Epithelial cell of esophagus (primary cell): ENCODE results near the gene SYT2.
"Not testable (repeated sequence)": the region's sequence is repeated elsewhere in the genome, so short reads cannot be mapped to it uniquely, and the experiment has no call there.

Experiments
- DNase-seq: peaks from one replicate; pipeline ENCODE4 v3.0.0; 2010; ENCODE audit warnings: low read depth
- H3K4me3 ChIP-seq: 2 replicates; pipeline ENCODE4 v1.5.1; 2011; ENCODE audit warnings: mild to moderate bottlenecking, low read length, control low read depth
- CTCF ChIP-seq: IDR thresholded peaks from 2 replicates; pipeline ENCODE4 v1.5.1; 2011; ENCODE audit warnings: low read depth, mild to moderate bottlenecking, low read length, control low read depth, inconsistent platforms; ENCODE audit not compliant: insufficient read depth; ENCODE audit errors: missing control alignments

SYT2 gene

DNA sequence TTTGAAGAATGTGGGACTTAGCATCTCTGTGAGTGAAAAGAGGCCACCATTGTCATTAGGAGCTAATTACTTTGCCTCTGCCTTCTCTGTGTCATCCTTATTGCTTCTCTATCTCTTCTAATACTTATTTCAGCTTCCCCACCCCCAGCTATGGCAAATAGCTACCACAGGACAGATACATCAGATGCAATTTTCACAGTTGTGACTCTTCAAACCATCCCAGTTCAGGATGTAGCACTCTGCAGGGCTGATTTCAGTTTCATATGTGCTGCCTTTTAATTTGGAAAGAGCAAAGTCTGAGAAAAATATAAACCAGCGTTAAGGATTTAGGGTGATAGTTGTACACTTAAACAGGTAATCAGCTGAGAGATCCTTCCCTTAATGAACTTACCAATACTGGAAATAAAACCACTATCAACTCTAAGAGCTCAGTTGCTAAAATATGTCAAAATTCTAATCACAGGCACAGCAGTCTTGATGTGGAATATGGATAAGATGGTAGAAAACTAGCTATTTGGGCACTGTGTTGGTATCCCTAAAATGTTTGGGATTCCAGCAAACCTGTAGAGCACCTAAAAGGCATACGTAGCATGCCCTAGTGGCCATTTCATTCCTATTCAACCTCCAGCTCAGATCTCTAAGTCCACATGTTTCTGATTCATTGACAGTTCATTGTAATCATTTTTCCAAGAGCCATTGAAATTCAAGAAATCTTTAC lies 148.4 kb downstream of the SYT2 start:
- TF ChIP-seq CTCF = peak; percentile 34

GRCh38 chr1:202561240-202561639 lies 149.0 kb downstream of the SYT2 start:
- TF ChIP-seq CTCF = no peak

More for the DNA sequence above, 148.4 kb downstream of the SYT2 start:
- no peak for DNase-seq
- no peak overlapping the region for H3K4me3 ChIP-seq

GRCh38 chr1:202557662-202558061 lies 152.6 kb downstream of the SYT2 start:
- not testable (repeated sequence) for DNase-seq, H3K4me3 ChIP-seq

More at GRCh38 chr1:202561240-202561639, 149.0 kb downstream of the SYT2 start:
- H3K4me3 ChIP-seq = no peak overlapping the region
- DNase-seq = no peak

DNA sequence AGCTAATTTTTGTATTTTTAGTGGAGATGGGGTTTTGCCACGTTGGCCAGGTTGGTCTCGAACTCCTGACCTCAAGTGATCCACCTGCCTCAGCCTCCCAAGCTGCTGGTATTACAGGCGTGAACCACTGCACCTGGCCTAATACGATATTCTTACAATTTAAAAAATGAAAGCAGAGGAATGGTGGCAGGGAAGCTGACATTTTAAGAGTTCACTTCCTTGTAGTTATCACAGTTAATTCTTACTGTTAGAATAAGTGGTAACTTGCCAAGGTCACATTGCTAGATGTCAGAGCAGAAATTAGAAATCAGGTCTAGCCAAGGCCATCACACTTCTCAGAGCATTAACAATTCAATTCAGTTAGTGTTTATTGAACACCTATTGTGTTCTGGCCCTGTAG lies 154.2 kb downstream of the SYT2 start:
- not testable (repeated sequence) for DNase-seq, H3K4me3 ChIP-seq

DNA sequence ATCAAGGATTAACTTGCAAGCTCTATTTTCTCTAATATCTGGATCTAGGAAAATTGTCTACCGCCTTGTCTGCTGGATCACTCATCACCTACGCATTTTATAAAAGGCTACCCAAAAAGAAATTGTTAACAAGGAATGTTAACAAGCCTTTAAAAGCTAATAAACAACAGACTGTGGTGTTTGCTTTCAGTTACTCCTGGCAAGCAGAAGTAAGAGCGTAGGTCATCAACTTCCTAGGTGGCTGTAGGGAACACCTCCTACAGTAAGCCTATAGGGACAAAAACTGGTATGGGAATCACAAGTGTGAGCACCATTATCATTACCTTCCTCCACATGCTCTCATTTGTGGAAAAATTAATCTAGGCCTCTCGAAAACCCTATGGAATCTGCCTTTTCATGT lies 155.6 kb downstream of the SYT2 start:
- not testable (repeated sequence) for H3K4me3 ChIP-seq, DNase-seq

- no peak for DNase-seq
- no peak overlapping the region for H3K4me3 ChIP-seq
Measured at GRCh38 chr1:202553560-202554038, 156.7 kb downstream of the SYT2 start.

DNA sequence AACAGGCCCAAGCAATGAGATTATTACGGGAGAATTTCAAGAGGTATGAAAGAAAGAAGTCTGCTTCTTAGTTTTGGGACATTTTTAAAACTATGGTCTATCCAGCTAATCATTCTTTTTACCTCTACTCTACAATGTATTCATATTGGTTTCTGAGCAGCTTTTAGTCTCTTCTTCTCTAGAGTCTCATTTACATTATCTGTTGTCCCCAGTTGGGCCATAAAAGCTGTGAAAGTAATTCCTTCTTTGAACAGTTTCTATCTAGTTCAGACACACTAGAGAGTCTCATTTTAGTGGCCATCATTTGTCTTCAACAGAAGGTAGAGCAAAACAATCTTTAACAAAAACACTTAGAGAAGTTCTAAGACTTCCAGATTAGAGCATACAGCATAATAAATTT lies 157.2 kb downstream of the SYT2 start:
- DNase-seq, H3K4me3 ChIP-seq: not testable (repeated sequence)

More at GRCh38 chr1:202553560-202554038, 156.7 kb downstream of the SYT2 start:
- no peak for TF ChIP-seq CTCF

DNA sequence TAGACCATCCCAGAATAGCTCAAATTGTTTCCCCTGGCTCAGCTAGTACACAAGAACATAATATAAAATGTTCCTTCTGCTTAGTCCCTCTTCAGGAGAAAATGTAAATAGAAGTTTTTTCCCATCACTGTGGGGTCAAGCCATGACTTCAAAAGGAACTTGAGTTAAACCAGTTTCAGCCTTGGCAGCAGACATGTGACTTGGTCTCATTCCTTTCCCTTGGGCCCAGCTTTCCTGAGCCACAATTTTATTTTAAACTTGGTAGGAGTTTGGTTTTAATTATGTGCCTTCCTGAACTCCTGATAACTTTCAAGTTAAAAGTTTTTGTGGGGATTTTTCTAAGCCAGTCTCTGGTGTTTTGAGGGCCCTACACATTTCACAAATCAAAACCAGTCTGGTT lies 157.6 kb downstream of the SYT2 start:
- DNase-seq = not testable (repeated sequence)

DNA sequence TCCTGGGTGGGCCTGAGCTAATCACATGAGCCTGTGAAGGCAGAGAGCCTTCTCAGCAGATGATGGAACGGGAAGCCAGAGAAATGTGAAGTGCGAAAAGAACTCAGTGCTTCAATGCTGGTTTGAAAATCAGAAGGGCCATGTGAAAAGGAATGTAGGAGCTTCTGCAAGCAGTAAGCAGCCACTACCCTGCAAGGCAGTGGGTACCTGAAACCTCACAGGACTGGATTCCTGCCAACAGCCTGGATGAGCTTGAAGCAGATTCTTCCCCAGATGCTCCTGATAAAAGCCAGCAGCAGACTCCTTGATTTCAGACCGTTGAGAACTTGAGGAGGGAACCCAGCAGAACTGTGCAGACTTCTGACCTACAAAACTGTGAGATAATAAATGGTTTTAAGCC lies 158.6 kb downstream of the SYT2 start:
- no peak for DNase-seq
- no peak overlapping the region for H3K4me3 ChIP-seq
- no peak for TF ChIP-seq CTCF

More for the DNA sequence above, 157.6 kb downstream of the SYT2 start:
- not testable (repeated sequence) for H3K4me3 ChIP-seq

DNA sequence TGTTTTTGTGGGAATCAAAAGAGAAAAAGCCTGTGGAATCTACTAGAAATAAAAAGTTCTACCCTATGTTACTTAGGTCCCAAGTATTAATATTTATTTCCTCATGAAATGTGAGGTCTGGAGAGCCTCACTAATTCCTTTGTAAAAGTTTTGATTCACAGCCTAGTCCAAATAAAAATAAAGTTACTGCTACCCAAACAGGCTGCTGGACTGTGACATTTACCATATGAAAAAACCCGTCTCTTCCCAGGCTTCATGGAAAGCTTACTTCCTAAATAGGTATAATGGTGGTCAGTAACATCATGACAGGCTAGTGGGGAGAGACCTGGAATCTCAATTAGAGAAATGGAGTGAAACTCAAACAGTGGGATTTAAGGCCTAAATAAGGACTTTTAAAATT lies 160.2 kb downstream of the SYT2 start:
- not testable (repeated sequence) for H3K4me3 ChIP-seq, DNase-seq
